Panc1 (cell line): ENCODE measurements around the gene RPH3AL. TPM values are rescaled to one million over a fixed set of nuclear protein-coding genes. Genes with fewer than 3 reads are reported as not detected.

ENCODE experiments used
- ATAC-seq: fragments of 200-7000 bp; cut with Tn5 transposase; 2 replicates; pipeline ENCODE4 v1.9.1; 2020; ENCODE audit warnings: mild to moderate bottlenecking, moderate library complexity
- BruUV-seq: library from RNA; stranded (reverse); fragments of 400-500 nt; replicated peaks from 2 replicates; lab custom pipeline; 2021; lab: Mats Ljungman, UMichigan
- CTCF ChIA-PET: fragments of 300-600 bp; sonication (Branson Sonifier 250); formaldehyde crosslinking; loops from one replicate; lab custom pipeline; 2022; ENCODE audit warnings: antibody characterized with exemption; lab: Charles Lee
- POLR2A ChIA-PET: fragments of 300-600 bp; sonication (Branson Sonifier 250); formaldehyde crosslinking; loops from one replicate; lab custom pipeline; 2022; ENCODE audit warnings: antibody characterized with exemption; lab: Charles Lee
- DNase-seq: peaks from one replicate; pipeline ENCODE4 v3.0.0-alpha.2; 2010; ENCODE audit warnings: low read depth, low spot score
- H3K27ac ChIP-seq: 2 replicates; pipeline ENCODE4 v1.5.1; 2011; ENCODE audit warnings: mild to moderate bottlenecking, low read length, inconsistent platforms
- H3K27me3 ChIP-seq: fragments of 200-500 bp; sonication (Bioruptor generic); 2 replicates; pipeline ENCODE4 v1.6.0; 2014; ENCODE audit warnings: low read length, inconsistent platforms; ENCODE audit not compliant: control insufficient read depth, insufficient read depth
- H3K36me3 ChIP-seq: fragments of 200-500 bp; sonication (Bioruptor generic); 2 replicates; pipeline ENCODE4 v1.5.1; 2014; ENCODE audit warnings: inconsistent platforms, mild to moderate bottlenecking, low read length, moderate library complexity; ENCODE audit not compliant: control insufficient read depth, insufficient read depth
- H3K4me1 ChIP-seq: 2 replicates; pipeline ENCODE4 v1.5.1; 2011; ENCODE audit warnings: inconsistent platforms, mild to moderate bottlenecking, low read length, moderate library complexity; ENCODE audit not compliant: control insufficient read depth, insufficient read depth
- H3K4me3 ChIP-seq, 2 experiments: 2 replicates each; pipeline ENCODE4 v1.5.1; 2011 to 2012; ENCODE audit warnings: low read depth in 2 of 2, low read length in 2 of 2, mild to moderate bottlenecking in 2 of 2, inconsistent platforms in 1 of 2, moderate library complexity in 1 of 2
- H3K9me3 ChIP-seq: fragments of 200-500 bp; sonication (Bioruptor generic); 2 replicates; pipeline ENCODE4 v1.5.1; 2014; ENCODE audit warnings: low read depth, mild to moderate bottlenecking, inconsistent platforms, low read length, moderate library complexity; ENCODE audit not compliant: control insufficient read depth, insufficient read depth
- POLR2AphosphoS5 ChIP-seq: IDR thresholded peaks from 2 replicates; pipeline ENCODE4 v1.6.1; 2012; ENCODE audit warnings: mild to moderate bottlenecking, low read depth, low read length, moderate library complexity
- SIN3A ChIP-seq: IDR thresholded peaks from 2 replicates; pipeline ENCODE4 v1.6.1; 2012; ENCODE audit warnings: low read depth, mild to moderate bottlenecking, low read length, moderate library complexity, borderline replicate concordance; ENCODE audit not compliant: insufficient read depth
- TCF7L2 ChIP-seq: IDR thresholded peaks from 2 replicates; pipeline ENCODE4 v1.6.1; 2011; ENCODE audit warnings: mild to moderate bottlenecking, low read depth, low read length, inconsistent platforms
- in situ Hi-C: cut with HindIII; loops from 2 replicates; pipeline ENCODE4 v1.10.0; 2016; ENCODE audit warnings: low sequenced_read_pairs, low pct_unique_long_range_greater_than_20kb
- intact Hi-C: fragments of 100-400 bp; cut with micrococcal nuclease; formaldehyde crosslinking; loops from one replicate; pipeline ENCODE4 v1.10.0; 2022; ENCODE audit not compliant: unreplicated experiment
- total RNA-seq: library from RNA; stranded (reverse); gene quantifications from one replicate; pipeline ENCODE4 v1.2.1, GENCODE V29; 2021; ENCODE audit not compliant: unreplicated experiment
- TF ChIP-seq, protein P1 (sequence below): fragments of 450-650 bp; IDR thresholded peaks from 2 replicates; pipeline ENCODE4 v1.5.1; 2017; ENCODE audit warnings: mild to moderate bottlenecking
- TF ChIP-seq, protein P2 (sequence below), 2 experiments: IDR thresholded peaks; 2 replicates each; pipeline ENCODE4 v1.6.1; 2011 to 2012; ENCODE audit warnings: low read depth in 2 of 2, control low read depth in 1 of 2, low read length in 1 of 2, mild to moderate bottlenecking in 1 of 2, moderate library complexity in 1 of 2; ENCODE audit not compliant: insufficient read depth in 1 of 2

The RPH3AL gene
- total RNA-seq, 1 experiment from 2014 or later, result 2.2 TPM

DNA sequence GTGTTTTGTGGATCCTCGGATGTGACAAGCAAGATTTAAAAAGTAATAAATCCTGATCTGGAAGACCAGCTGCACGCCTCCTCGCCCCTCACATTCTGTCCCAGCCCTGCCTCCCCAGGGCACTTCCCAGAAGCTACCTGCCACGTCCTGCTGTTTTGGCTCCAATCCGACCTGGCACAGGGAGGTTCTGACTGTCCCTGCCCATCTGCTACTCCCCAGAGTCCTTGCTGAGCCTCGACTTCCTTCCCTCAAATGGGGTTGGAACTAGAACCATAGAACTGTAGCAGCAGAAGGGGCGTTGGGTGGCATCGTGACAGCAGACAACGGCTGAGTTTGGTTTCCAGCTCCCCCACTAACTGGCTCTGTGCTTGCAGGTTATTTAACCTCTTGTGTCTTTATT is 71.7 kb downstream of the RPH3AL start:
- ATAC-seq (no peak), DNase-seq (no peak)
- ChIA-PET CTCF (no interaction called here), POLR2A (no interaction called here)
- intact Hi-C loops, result no loop called here
- no peak for TF ChIP-seq POLR2AphosphoS5
- no peak for TF ChIP-seq TCF7L2
- no peak for TF ChIP-seq SIN3A
- TF ChIP-seq, protein P1, sequence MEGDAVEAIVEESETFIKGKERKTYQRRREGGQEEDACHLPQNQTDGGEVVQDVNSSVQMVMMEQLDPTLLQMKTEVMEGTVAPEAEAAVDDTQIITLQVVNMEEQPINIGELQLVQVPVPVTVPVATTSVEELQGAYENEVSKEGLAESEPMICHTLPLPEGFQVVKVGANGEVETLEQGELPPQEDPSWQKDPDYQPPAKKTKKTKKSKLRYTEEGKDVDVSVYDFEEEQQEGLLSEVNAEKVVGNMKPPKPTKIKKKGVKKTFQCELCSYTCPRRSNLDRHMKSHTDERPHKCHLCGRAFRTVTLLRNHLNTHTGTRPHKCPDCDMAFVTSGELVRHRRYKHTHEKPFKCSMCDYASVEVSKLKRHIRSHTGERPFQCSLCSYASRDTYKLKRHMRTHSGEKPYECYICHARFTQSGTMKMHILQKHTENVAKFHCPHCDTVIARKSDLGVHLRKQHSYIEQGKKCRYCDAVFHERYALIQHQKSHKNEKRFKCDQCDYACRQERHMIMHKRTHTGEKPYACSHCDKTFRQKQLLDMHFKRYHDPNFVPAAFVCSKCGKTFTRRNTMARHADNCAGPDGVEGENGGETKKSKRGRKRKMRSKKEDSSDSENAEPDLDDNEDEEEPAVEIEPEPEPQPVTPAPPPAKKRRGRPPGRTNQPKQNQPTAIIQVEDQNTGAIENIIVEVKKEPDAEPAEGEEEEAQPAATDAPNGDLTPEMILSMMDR, result no peak
- TF ChIP-seq, protein P2, sequence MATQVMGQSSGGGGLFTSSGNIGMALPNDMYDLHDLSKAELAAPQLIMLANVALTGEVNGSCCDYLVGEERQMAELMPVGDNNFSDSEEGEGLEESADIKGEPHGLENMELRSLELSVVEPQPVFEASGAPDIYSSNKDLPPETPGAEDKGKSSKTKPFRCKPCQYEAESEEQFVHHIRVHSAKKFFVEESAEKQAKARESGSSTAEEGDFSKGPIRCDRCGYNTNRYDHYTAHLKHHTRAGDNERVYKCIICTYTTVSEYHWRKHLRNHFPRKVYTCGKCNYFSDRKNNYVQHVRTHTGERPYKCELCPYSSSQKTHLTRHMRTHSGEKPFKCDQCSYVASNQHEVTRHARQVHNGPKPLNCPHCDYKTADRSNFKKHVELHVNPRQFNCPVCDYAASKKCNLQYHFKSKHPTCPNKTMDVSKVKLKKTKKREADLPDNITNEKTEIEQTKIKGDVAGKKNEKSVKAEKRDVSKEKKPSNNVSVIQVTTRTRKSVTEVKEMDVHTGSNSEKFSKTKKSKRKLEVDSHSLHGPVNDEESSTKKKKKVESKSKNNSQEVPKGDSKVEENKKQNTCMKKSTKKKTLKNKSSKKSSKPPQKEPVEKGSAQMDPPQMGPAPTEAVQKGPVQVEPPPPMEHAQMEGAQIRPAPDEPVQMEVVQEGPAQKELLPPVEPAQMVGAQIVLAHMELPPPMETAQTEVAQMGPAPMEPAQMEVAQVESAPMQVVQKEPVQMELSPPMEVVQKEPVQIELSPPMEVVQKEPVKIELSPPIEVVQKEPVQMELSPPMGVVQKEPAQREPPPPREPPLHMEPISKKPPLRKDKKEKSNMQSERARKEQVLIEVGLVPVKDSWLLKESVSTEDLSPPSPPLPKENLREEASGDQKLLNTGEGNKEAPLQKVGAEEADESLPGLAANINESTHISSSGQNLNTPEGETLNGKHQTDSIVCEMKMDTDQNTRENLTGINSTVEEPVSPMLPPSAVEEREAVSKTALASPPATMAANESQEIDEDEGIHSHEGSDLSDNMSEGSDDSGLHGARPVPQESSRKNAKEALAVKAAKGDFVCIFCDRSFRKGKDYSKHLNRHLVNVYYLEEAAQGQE (IDR thresholded peaks at IDR 0.05; ENCODE audit: insufficient read depth in 1 of 2, low read depth in 2 of 2, low read length in 1 of 2), result no peak
- in situ Hi-C loops, result no loop called here
- Histone ChIP-seq H3K27ac (no peak overlapping the region), H3K4me3 (no peak overlapping the region), H3K9me3 (no peaks in the 10 kb centered on the region), H3K36me3 (no peaks in the 10 kb centered on the region), H3K4me1 (no peaks in the 10 kb centered on the region), H3K27me3 (no peaks in the 10 kb centered on the region)
- no TSS peak for BruUV-seq

DNA sequence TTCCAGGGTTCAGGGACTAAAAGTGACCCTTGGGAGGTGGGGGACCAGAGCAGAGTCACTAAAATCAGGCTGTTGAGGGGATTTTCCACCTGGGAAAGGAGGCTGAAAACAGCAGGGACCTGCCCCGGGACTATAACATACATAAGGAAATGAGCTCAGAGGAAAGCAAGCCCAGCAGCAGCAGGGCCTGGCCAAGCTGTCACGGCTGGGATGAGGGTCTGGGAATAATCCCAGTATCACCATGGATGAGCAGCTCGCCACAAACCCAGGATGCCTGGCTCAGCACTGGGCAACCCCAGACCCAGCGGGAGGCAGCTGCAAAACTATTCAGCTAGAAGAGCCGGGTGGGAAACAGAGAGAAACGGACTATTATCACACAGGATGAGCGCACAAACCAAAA is 72.4 kb downstream of the RPH3AL start:
- DNase-seq (no peak), ATAC-seq (no peak)
- Histone ChIP-seq H3K27ac (no peak overlapping the region), H3K4me3 (no peak overlapping the region), H3K27me3 (no peaks in the 10 kb centered on the region), H3K4me1 (no peaks in the 10 kb centered on the region), H3K9me3 (no peaks in the 10 kb centered on the region), H3K36me3 (no peaks in the 10 kb centered on the region)
- BruUV-seq, result no TSS peak
- TF ChIP-seq, protein P2 (IDR thresholded peaks at IDR 0.05; ENCODE audit: insufficient read depth in 1 of 2, low read depth in 2 of 2, low read length in 1 of 2), result no peak
- TF ChIP-seq SIN3A (no peak), POLR2AphosphoS5 (no peak), TCF7L2 (no peak)
- TF ChIP-seq, protein P1, result no peak
- CTCF ChIA-PET, result no interaction called here
- intact Hi-C loops, result no loop called here
- in situ Hi-C loops, result no loop called here
- POLR2A ChIA-PET, result no interaction called here
